DOHH2 (cell line): ENCODE data around the gene RARA.

Experiments used
- CTCF ChIP-seq: fragments of 200-600 bp; sonication (generic); IDR thresholded peaks from one replicate; pipeline ENCODE4 v1.5.1; 2014; ENCODE audit warnings: antibody characterized with exemption, mild to moderate bottlenecking, low read depth, low read length; ENCODE audit not compliant: poor library complexity, severe bottlenecking
- EZH2phosphoT487 ChIP-seq: fragments of 200-600 bp; sonication (generic); IDR thresholded peaks from 2 replicates; pipeline ENCODE4 v1.6.1; 2017; ENCODE audit warnings: borderline replicate concordance, mild to moderate bottlenecking, antibody characterized with exemption, low read length, moderate library complexity, mixed read lengths

GRCh38 chr17:40352779-40353394, 43.9 kb downstream of the RARA start:
- TF ChIP-seq CTCF = no peak
- TF ChIP-seq EZH2phosphoT487 = no peak
